Stimulated activated CD8-positive, alpha-beta memory T cell treated with anti-CD3 and anti-CD28 coated beads, Interleukin-4, amount 100 ng/mL, for 4 hours (primary cell): ENCODE data around the gene GJA5.

Source experiments
- DNase-seq, 2 donors: peaks; one replicate each; pipeline ENCODE4 v3.0.0-alpha.2; 2020; ENCODE audit warnings: low read depth in 2 of 2, low spot score in 1 of 2

GJA5 gene

GRCh38 chr1:147760481-147761260 lies at the start of gene GJA5:
Gene GJA5, minus strand, starts transcription at chr1:147760602. Its CDS starts 1,364 bp downstream, at chr1:147759238.
- DNase-seq, result no peak

DNA sequence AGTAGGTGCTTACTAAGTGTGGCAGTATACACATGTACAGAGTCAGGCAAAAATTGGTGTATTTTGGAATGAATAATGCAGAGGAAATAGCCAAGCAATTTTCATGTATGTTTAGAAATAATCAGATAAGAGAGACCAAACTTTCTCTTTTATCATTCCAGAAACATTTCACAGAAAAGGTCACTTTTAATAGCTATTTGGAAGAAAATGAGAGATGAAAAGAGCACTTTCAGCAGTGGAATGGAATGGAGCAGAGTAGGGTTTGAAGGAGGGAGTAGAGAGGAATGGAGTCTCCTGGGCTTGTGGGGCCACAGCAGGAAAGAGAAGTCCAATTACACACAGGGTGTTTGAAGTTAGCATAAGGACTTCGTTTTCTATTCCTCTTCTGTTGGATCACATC lies 48.8 kb upstream of the GJA5 start:
- DNase-seq, result no peak

- no peak for DNase-seq
Observed at GRCh38 chr1:147808025-147808424, 47.6 kb upstream of the GJA5 start.

DNA sequence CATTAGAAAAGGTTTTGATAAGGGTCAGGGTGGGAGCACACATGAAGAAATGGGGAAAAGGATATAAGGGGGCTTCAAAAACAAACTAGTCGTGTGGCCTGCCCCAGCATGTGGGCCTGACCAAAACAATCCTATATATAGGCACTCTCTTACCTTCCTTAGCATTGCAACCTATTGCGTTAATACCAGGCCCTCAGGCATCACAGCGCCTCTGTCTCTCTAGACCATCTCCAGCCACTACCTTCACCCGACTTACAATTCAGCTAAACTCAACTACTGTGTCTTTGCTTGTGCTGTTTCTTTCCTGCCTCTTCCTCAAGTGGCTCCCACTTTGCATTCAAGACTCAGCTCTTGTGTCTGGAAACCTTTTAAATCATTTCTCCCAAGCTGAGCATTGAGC lies 47.0 kb upstream of the GJA5 start:
- DNase-seq, result no peak

- DNase-seq, result no peak
Observed at GRCh38 chr1:147804942-147805723, 44.7 kb upstream of the GJA5 start.

DNA sequence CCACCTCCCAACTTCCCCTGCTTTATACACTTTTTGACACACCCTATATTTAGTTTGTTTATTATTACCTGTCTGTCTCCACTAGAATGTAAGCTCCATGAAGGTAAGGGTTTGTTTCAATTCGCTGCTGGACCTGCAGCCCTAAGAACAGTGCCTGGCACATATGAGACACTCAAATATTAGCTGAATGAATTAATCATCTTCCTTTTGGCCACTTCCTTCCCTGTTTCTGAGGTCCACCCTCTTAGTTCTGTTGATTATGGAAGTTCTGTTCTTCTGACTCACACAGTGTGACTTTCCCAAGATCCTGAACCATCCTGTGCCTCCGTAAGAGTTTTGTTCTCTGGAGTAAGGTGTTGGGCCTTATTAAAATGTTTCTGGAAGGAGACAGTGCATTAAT lies 40.4 kb upstream of the GJA5 start:
- no peak for DNase-seq

GRCh38 chr1:147798731-147799130 lies 38.3 kb upstream of the GJA5 start:
- no peak for DNase-seq

DNA sequence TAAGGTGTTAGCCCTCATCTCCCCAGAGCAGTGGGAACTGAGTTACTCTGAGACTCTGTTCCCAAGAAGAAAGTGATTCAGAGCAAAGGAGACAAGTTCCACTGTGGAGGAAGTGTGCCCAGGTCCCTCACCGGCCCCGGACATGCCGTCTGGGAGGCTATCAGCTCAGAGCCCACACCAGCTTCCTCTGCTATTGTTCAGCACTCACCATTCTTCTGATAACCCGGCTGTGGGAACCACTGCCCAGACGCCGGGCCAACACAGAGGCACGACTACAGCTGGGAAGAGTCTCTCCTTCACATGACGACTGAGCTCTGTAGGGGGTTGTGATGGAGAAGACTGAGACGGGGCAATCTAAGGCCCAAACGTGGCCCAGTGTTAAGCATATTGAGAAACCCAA lies 34.2 kb upstream of the GJA5 start:
- no peak for DNase-seq

DNA sequence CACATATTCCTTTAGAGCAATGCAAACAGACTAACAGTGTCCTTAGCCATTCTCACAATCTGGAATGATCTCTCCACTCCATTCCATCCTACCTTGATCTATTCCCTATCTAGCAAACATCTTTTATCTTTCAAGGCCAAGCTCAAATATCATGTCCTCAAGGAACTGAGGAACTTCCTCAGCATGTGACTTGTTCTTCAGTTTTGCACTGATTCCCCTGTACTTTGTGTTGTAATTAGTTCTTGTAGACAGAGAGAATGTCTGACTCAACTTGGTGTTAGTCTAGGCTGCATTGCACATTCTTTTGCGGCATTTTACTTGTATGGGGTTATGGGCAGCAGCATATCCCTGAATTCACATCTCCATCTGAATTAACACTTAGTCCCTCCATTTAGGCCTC lies 31.5 kb upstream of the GJA5 start:
- no peak for DNase-seq

GRCh38 chr1:147787765-147788164 lies 27.4 kb upstream of the GJA5 start:
- no peak for DNase-seq

- DNase-seq, result no peak
Observed at GRCh38 chr1:147786536-147786935, 26.1 kb upstream of the GJA5 start.

GRCh38 chr1:147785794-147786506 lies 25.5 kb upstream of the GJA5 start:
- no peak for DNase-seq

GRCh38 chr1:147784941-147785340 lies 24.5 kb upstream of the GJA5 start:
- DNase-seq, result no peak

- no peak for DNase-seq
Observed at GRCh38 chr1:147781056-147781471, 20.7 kb upstream of the GJA5 start.

GRCh38 chr1:147777694-147778093 lies 17.3 kb upstream of the GJA5 start:
- no peak for DNase-seq

DNA sequence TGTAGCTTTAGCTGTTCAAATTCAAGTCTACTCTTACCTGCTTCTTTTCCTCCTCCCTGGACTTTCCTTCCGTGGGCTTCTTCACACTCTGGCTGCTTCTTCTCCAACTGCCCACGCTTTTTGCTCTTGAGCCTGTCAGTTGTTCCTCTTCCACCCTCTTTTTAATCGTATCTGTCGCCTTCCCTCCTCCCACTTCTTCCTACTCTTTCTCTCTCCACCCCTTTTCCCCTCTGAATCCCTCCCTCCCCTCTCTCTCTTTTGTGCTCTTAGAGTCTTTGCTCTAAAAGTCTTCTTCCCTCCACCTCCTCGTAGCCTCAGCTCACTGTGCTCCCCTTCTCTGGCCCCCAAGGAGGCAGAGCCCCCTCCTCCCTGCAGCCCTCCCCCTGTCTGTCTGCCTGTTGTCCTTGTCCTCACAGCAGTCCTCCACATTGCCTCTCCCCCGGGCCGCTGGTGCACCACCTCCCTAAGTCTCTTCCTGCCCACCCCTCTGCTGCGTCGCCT lies 12.9 kb upstream of the GJA5 start:
- no peak for DNase-seq

- no peak for DNase-seq
Observed at GRCh38 chr1:147772570-147772969, 12.2 kb upstream of the GJA5 start.

GRCh38 chr1:147771226-147772125 lies 11.1 kb upstream of the GJA5 start:
- DNase-seq, result no peak

DNA sequence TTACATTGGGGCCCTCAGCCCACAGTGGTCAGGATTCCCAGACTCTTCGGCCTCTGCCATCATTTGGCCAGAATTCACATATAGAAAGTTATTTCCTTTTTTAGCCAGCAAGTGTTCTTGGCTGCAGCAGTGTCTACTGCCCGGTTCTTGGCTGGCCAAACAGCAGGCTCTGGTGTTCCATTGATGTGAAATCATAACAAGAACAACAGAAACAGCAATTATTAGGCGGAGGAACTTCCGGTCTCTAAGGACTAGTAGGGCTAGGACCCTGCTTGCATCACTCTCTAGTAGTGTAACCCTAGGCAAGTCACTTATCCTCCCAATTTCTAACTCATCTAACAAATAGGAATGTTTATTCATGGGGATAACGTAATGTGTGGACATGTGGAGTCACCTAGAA lies 8.7 kb upstream of the GJA5 start:
- DNase-seq, result no peak

DNA sequence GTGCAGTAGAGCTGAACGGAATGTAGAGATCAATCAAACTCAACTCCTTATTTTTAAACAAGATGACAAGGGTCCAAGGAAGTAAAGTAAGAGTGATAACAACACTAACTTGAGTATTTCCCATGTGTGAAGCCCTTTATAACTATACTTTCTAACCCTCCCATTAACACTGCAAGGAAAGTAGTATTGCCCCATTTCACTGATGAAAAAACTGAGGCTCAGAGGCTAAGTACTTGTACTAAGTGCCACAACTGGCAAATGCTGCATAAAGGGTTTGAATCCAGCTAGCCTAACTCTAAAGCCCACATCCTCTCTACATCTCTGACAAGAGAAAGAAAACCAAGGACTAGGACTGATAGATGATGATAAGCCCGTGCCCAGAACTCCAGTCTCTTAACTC lies 8.2 kb upstream of the GJA5 start:
- DNase-seq, result no peak

DNA sequence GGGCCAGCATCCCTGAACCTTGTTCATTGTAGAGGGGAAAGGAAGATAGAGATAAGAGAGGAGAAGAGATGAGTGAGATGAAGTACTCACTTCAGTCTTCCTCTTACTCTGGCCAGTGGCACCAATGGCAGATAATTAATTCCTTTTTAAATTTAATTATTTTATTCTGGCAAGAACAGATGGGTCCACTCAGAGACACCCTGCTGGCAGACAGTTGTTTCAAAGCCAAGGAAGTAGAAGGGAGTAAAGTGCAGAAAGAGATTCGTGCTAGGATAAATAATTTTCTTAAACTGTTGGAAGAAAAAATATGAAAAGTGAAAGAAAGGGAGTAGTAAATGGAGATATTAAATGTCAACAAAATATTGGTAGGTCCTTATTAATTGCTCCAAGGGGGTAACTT lies 7.7 kb upstream of the GJA5 start:
- DNase-seq, result no peak
